Measurements from ENCODE around the gene RPL27A.

Gene RPL27A

DNA sequence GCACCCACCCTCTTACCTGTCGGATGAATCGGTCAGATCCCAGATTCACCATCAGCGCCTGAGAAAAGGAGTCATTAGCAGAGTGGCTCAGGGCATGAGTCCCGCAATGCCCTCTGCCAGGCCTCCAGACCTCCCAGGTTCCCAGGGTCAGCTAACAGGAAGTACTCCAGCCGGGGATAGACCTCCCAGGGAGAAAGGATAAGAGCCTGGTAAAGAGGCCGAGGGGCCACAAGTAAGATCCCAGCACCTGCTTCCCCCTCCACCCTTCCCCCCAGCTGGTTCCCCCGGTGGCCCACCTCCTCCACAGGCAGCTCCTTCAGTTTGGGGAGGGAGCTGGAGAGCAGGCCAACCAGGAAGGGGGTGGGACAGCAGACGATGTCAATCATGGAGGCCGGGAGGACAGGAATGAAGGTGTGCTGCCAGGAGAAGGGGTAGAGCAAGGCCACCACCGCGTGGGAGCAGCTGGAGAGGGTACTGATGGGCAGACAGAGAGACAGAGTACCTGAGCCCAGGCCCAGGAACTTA, 16.4 kb downstream of the RPL27A start:
- DNase-seq (ENCODE audit: low read depth in 2 of 2, low spot score in 1 of 2), result no peak

DNA sequence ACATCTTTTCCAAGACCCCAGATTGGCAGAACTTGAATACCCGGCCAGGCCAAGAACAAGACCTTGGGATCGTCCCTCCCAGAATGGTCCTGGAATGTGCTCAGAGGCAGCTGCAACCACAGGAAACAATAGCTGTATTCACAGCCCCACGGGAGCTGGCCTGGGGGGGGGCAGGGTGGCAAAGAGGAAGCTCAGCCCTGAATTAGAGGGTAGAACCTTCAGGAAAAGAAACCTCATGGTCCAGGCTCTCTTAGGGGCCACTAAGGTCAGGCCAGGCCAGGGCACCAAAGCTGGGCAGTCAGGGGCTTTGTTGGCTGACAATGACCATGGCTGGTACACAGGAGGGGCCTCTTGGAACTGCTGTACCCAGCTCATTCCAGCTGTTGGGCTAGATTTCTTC, 17.3 kb downstream of the RPL27A start:
- DNase-seq (ENCODE audit: low read depth in 2 of 2, low spot score in 1 of 2), result no peak

DNA sequence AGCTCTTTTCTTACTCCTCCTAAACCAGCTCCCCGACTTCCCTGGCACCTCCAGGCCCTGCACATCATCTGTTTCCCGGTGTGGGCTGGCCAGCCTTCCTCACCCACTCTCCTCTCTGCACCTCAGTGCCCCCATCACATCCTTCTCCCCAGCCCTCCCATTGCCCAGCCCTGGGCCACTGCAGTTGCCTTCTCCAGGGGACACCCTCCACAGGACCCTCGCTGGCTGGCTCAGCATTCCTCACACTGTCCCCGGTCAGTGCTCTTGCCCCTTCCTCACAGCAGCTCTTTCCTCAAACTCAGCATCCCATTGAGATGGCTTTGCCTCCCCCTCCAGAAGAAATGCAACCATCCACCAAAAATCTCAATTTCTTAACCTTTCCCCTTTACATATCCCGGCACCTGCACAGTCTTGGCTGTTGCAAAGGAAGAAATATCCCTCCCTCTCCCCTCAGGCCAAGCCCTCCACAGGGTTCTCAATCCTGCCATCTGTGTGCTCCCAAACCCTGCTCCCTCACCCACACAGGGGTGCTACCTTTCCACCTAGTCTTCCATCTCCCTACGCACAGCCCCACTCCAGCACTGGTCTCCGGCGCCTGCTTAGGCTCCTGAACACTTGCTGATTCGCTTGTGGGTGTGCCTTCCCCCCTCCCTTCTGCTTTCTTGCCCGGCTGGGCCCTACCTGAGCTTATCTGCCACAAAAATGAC, 19.5 kb downstream of the RPL27A start:
- no peak for DNase-seq (ENCODE audit: low read depth in 2 of 2, low spot score in 1 of 2)

GRCh38 chr11:8702598-8702915, 20.0 kb downstream of the RPL27A start:
- DNase-seq (ENCODE audit: low read depth in 2 of 2, low spot score in 1 of 2), result no peak

- no peak for DNase-seq (ENCODE audit: low read depth in 2 of 2, low spot score in 1 of 2)
Observed at GRCh38 chr11:8704136-8704535, 21.5 kb downstream of the RPL27A start.

GRCh38 chr11:8705146-8705545, 22.6 kb downstream of the RPL27A start:
- DNase-seq (ENCODE audit: low read depth in 2 of 2, low spot score in 1 of 2), result no peak

- no peak for DNase-seq (ENCODE audit: low read depth in 2 of 2, low spot score in 1 of 2)
Observed at GRCh38 chr11:8706673-8707432, 24.3 kb downstream of the RPL27A start.

DNA sequence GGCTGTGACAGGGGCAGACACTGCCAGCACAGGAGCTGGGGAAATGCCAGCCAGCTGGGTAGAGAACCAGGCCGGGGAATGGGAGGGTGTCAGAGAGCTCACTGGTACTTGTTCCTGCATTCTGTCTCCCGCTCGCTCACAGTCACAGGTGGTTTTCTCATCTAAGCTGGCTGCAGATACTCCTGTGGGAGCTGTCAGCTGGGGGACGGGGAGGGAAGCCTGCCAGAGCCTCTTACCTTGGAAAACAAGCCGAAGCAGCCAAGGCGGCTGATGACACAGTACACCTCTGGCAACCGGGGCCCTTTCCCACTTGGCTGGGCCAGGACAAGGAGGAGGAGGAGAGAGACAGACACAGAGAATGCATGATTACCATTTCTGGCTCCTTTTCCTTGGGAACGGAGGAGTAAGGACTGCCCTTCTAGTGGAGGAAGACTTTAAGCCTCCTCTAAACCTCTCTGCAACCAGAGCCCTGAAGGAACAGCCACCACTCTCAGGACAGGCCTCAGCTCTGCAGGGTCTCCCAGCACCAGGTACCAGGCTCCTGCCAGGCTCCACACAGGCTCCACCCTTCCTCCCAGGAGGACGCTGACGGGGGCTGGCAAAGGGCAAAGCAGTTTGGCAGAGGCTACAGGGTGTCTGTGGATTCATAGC, 25.1 kb downstream of the RPL27A start:
- DNase-seq (ENCODE audit: low read depth in 2 of 2, low spot score in 1 of 2), result no peak

- no peak for DNase-seq (ENCODE audit: low read depth in 2 of 2, low spot score in 1 of 2)
Observed at GRCh38 chr11:8709002-8709672, 26.5 kb downstream of the RPL27A start.

- DNase-seq (ENCODE audit: low read depth in 2 of 2, low spot score in 1 of 2), result no peak
Observed at GRCh38 chr11:8709777-8710176, 27.2 kb downstream of the RPL27A start.

DNA sequence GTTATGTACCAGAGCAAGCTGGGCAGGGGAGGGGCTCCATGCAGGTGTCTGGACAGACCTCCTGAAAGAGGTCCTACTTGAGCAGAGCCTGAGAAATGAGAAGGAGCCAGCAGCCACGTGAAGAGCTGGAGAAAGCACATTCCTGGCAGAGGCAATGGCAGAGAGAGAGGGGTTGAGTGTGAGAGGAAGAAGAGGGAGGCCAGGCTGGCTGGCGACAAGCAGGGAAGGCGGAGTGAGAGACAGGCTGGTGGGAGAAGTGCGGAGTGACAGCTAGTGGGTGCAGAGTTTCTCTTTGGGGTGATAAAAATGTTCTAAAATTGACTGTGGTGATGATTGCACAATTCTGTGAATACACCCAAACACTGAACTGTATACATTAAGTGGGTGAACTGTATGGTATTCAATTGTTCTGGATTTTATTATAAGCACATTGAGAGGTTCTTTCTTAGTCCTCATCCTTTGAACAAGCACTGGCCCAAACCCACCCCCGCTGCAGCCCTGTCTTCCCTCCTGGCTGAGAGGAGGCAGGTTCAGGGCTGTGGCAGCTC, 29.4 kb downstream of the RPL27A start:
- DNase-seq (ENCODE audit: low read depth in 2 of 2, low spot score in 1 of 2), result no peak

DNA sequence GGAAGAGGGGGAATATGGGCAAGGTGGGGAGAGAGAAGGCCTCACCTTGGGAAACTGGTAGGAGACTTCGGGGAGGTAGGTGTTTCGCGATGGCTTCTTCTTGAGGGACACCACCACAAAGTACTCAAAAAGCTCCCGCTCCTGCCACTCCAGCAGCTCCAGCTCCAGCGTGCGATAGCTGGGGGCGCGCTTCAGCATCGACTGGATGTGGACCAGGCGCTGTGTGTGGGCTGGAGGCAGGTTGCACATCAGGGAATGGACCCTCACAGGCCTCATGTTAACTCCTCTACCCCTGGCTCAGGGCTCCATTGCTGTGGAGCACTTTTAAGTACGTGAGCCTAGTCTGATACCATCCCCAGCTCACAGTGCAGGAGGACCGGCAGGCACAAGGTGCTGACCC, 29.9 kb downstream of the RPL27A start:
- no peak for DNase-seq (ENCODE audit: low read depth in 2 of 2, low spot score in 1 of 2)

DNA sequence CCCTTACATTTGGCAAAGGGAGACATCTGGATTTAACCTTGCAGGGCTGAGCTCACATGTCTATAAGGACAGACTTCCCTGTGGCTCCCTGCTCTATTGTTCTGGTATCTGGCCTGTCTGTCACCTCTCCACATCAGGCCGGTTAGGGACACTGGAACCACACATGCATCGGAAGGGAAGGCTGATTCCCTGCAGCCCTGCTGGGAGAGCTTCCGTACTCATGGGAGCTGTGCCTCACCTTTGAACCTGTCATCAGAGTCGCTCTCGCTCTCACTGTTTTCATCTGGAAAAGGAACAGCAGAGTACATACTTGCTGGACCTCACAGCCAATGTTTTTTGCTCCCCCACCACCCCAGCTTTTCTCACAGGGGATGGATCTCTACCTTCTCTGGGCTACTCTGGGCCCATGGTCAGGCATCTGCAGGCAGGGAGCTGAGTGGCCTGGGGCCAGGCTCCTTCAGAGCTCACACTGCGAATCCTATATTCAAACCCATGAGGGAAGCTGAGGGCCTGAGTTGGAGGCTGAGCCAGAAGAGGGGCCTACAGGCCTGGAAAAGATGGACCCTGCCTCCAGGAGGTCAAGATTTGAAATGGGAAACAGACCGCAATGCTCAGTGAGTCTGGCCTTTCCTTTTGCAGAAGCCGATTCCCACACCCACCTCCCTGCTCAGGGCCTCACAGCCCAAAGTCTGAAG, 31.3 kb downstream of the RPL27A start:
- no peak for DNase-seq (ENCODE audit: low read depth in 2 of 2, low spot score in 1 of 2)

GRCh38 chr11:8714622-8715225, 32.1 kb downstream of the RPL27A start:
- DNase-seq (ENCODE audit: low read depth in 2 of 2, low spot score in 1 of 2), result no peak

- DNase-seq (ENCODE audit: low read depth in 2 of 2, low spot score in 1 of 2), result no peak
Observed at GRCh38 chr11:8715501-8715900, 32.9 kb downstream of the RPL27A start.

DNA sequence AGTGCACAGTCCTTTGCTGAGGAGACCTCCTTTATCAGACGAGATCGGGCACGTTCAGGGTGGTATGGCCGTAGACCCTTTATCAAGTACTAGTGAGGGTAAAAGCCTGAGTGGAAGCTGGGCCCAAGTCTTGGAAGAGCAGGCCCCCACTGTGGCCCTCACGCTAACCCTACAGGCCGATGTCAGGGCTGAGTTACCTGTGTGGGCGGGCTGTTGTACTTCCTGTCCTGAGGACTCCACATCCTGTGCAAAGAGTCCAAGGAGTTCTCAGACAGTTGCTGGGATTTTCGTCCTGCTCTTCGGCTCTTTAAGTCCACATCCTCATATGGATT, 34.9 kb downstream of the RPL27A start:
- DNase-seq (ENCODE audit: low read depth in 2 of 2, low spot score in 1 of 2), result no peak

- DNase-seq (ENCODE audit: low read depth in 2 of 2, low spot score in 1 of 2), result no peak
Observed at GRCh38 chr11:8717876-8718753, 35.5 kb downstream of the RPL27A start.

DNA sequence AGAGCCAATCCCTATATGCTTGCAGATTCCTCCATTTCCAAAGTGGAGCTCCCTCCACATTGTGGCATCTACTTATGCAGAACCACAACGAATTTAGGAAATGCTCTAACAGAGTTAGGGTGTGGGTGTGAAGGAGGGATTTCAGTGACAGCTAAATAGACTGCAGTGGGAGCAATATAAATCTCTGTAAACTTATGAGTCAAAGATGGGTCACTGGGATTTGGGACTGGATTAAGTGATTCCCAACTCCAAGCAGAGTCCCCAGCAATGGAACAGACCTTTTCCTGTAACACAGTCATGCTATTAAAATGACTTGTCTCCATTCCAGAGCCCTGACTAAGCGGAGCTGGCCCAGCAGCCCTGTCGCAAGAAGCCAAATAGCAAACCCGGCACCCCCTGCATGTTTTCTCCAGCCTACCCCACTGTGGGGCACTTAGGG, 36.6 kb downstream of the RPL27A start:
- DNase-seq (ENCODE audit: low read depth in 2 of 2, low spot score in 1 of 2), result no peak

- DNase-seq (ENCODE audit: low read depth in 2 of 2, low spot score in 1 of 2), result no peak
Observed at GRCh38 chr11:8719721-8720120, 37.1 kb downstream of the RPL27A start.
